AG10803 (cell line): ENCODE data around the gene KRTAP2-1.
A peak's percentile ranks its signal among the peaks of the same experiment; 100 is the strongest.
"Not testable (repeated sequence)": the region's sequence is repeated elsewhere in the genome, so short reads cannot be mapped to it uniquely, and the experiment has no call there.

Experiments
- DNase-seq: peaks from one replicate; pipeline ENCODE4 v3.0.0; 2010; ENCODE audit warnings: low read depth
- H3K4me3 ChIP-seq: 2 replicates; pipeline ENCODE4 v1.5.1; 2011; ENCODE audit warnings: mild to moderate bottlenecking, low read length, control low read depth
- TF ChIP-seq, protein P1 (sequence below): conservative IDR thresholded peaks from 2 replicates; pipeline ENCODE4 v1.5.1; 2011; ENCODE audit warnings: mild to moderate bottlenecking, low read length, control low read depth, inconsistent platforms

The KRTAP2-1 gene, protein sequence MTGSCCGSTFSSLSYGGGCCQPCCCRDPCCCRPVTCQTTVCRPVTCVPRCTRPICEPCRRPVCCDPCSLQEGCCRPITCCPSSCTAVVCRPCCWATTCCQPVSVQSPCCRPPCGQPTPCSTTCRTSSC

GRCh38 chr17:41046735-41047465 is at the start of gene KRTAP2-1:
KRTAP2-1 (minus strand) TSS chr17:41047316; CDS start chr17:41047267, 49 bp downstream.
- DNase-seq, H3K4me3 ChIP-seq: not testable (repeated sequence)

GRCh38 chr17:41096055-41096454 is 48.9 kb upstream of the KRTAP2-1 start:
- no peak for DNase-seq
- TF ChIP-seq, protein P1, sequence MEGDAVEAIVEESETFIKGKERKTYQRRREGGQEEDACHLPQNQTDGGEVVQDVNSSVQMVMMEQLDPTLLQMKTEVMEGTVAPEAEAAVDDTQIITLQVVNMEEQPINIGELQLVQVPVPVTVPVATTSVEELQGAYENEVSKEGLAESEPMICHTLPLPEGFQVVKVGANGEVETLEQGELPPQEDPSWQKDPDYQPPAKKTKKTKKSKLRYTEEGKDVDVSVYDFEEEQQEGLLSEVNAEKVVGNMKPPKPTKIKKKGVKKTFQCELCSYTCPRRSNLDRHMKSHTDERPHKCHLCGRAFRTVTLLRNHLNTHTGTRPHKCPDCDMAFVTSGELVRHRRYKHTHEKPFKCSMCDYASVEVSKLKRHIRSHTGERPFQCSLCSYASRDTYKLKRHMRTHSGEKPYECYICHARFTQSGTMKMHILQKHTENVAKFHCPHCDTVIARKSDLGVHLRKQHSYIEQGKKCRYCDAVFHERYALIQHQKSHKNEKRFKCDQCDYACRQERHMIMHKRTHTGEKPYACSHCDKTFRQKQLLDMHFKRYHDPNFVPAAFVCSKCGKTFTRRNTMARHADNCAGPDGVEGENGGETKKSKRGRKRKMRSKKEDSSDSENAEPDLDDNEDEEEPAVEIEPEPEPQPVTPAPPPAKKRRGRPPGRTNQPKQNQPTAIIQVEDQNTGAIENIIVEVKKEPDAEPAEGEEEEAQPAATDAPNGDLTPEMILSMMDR = no peak
- no peak overlapping the region for H3K4me3 ChIP-seq

DNA sequence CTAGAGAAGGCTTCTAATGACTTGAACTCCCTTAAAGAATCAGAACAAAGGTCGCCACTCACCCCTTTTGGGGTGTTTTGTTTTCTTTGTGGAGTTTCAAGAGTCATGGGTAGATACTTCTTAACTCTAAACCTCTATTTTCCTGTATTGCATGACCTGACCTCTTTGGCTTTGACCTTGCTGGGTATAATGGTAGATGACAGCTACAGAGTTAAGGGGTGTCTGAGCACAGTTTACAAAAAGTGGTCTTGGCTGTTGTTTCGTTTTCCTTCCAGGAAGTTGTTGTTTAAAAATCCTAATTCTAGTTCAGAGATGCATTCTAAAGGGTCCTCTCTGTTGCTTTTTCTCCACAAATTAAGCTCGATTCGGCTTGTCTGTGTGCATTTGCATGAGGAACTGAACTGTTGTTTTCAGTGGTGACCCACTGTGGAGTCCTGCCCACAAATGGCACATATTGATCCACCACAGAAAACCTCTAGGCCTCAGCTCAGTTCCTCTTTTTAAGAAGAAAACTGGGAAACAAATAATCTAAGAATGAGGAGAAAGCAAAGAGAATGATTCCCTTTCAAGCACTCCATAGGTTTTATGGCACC is 41.7 kb upstream of the KRTAP2-1 start:
- DNase-seq, H3K4me3 ChIP-seq: not testable (repeated sequence)

- DNase-seq, H3K4me3 ChIP-seq: not testable (repeated sequence)
These were observed 37.2 kb upstream of the KRTAP2-1 start, which contains the start of gene KRTAP4-7 for GRCh38 chr17:41084100-41084856. KRTAP4-7 (plus strand) TSS chr17:41084150; CDS start chr17:41084207, 57 bp downstream.

DNA sequence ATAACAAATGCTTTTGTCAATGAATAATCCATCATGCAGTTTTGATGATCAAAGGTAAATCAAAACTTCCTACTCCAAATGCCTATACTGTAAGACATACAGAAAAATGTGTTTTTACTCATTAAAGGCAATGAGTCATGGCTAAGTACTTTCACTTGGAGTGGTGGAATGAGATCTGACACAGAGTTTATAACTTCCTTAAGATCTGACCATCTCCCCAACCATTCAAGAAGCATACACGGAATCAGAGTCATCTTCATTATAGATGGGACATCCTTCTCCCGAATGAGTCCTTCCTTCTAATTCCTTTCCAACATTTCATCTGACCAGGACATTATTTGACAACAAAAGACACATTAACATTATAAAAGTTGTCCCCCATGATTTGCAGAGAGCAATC is 36.3 kb upstream of the KRTAP2-1 start:
- H3K4me3 ChIP-seq = not testable (repeated sequence)
- DNase-seq = peak; percentile 52

DNA sequence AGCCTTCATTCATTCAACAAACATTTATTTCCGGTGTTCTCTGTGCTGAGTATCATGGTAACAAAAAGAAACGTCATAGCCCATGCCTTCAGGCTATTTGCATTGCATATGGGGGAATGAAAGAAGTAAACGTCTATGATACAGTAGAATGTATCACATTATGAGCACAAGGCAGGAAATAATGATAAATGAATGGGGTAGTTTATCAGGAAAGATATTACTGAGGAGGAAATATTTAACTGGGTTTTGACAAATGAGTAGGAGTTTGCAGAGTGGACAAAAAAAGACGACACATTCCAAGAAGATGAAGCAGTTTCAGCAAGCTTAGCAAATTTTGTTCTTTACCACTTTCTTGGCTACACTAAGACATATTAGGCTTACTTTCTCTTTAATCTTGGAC is 35.5 kb upstream of the KRTAP2-1 start:
- H3K4me3 ChIP-seq = no peak overlapping the region
- peak; percentile 35 for DNase-seq
- TF ChIP-seq, protein P1 = no peak

DNA sequence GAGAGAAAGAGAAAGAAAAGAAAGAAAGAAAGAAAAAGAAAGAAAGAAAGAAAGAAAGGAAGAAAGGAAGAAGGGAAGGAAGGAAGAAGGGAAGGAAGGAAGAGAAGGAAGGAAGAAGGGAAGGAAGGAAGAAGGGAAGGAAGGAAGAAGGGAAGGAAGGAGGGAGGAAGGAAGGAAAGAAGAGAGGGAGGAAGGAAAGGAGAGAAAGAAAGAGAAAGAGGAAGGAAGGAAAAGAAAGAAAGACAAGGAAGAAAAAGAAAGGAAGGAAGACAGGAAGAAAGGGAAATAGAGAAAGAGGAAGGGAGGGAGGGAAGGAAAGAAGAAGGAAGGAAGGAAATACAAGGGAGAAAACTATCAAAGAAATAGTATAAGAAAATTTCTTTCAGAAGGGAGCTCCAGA is 29.7 kb upstream of the KRTAP2-1 start:
- no peak overlapping the region for H3K4me3 ChIP-seq
- no peak for DNase-seq
- TF ChIP-seq, protein P1 = no peak

DNA sequence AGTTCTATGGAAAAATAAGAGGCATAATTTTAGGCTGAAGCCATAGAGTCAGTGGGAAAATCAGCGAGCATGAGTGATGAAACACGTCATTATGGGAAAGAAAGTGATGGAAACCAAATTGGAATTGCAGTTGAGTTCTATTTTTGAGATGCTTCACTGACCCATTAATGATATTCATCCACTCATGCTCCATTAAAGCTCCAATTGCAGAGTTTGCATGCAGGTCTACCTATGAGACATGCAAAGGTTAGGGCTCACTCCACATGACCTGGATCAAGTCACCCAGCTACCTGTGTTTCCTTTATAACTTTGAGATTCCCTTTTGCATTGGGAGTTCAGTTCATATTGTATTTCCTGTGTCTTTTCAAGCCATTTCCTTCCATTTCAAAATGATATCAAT is 26.6 kb upstream of the KRTAP2-1 start:
- DNase-seq = no peak
- TF ChIP-seq, protein P1 = no peak
- H3K4me3 ChIP-seq = no peak overlapping the region
